Measurements from ENCODE around the gene ASPG.

The ASPG gene

DNA sequence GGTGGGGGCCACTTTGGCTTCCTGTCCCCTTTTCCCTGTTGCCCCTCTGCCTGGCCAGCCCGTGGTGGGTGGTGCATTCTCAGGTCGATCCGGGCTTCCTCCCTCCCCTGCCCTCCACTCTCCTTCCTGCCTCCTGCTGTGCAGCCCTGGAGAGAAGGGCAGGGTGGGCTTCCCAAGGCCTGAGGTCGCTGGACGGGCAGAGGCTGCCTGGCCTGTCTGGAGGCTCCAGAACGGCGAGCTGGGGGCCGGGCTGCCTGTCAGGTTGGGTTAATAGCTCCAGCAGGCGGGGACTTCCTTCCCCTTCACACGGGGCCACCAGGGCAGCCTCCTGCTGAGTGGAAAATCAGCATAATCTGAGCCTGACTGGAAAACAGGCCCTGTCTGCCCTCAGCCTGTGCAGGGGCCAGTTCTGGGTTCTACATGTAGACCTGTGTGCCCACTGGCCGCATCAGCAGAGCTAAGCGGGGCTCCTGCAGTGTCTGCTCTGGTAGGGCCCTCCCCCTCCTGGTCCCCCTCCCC, 64.2 kb downstream of the ASPG start:
- TF ChIP-seq, protein P1, sequence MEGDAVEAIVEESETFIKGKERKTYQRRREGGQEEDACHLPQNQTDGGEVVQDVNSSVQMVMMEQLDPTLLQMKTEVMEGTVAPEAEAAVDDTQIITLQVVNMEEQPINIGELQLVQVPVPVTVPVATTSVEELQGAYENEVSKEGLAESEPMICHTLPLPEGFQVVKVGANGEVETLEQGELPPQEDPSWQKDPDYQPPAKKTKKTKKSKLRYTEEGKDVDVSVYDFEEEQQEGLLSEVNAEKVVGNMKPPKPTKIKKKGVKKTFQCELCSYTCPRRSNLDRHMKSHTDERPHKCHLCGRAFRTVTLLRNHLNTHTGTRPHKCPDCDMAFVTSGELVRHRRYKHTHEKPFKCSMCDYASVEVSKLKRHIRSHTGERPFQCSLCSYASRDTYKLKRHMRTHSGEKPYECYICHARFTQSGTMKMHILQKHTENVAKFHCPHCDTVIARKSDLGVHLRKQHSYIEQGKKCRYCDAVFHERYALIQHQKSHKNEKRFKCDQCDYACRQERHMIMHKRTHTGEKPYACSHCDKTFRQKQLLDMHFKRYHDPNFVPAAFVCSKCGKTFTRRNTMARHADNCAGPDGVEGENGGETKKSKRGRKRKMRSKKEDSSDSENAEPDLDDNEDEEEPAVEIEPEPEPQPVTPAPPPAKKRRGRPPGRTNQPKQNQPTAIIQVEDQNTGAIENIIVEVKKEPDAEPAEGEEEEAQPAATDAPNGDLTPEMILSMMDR (IDR thresholded peaks at IDR 0.05): no peak

DNA sequence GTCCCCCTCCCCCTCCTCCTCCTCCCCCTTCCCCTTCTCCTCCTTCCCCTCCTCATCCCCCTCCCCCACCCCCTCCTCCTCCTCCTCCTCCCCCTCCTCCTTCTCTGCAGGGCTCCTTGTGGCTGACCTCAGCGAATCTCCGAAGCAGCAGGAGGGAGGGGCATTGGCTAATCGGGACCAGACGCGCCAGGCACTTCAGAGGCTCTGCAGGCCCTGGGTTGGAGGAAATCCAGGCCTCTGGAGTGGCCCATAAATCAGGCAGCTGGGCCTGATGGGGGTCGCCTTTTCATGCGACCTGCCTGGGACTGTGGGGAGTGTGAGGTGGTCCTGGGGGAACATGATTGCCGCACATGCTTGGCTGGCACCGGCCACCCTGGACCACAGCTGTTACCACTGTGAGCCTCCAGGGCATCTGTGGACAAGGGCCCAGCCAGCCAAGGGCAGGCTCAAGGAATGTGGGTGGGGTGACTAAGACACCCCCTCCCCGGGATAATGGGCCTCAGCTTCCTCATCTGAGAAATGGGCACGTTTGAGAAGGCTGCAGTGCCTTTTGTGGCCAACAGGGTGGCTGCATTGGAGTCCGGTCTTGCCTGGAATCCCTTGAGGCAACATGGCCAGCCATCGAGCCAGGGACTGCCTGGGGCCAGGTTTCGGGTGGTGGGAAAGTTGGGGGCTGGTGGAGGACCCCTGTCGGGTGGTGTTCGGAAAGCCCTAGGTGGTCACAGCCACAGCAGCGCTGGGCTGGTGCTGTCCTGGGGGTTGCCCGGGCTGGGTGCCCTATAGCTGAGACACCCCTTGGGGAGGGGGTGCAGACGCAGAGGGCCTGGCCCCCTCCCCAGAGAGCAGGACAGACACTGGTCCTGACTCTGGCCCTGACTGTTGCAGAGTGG, 64.9 kb downstream of the ASPG start:
- TF ChIP-seq, protein P1 (IDR thresholded peaks at IDR 0.05): peak; percentile 19; the same call in 1 of the 2 replicates

DNA sequence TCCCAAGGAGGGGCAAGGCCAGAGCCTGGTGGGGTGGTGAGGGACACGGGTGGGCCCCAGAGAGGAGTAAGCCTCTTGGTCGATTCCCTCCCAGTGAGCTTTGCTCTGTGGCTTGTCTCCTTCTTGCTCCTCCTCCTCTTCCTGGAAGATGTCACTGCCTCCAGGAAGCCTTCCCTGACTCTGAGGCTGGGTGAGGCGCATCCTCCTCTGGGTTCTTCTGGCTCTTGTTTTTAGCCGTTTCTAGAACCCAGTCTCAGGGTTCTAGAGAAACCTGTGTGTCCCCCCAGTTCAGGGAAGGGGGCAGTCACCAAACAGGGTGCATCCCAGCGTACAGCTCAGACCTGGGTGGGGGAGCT, 65.5 kb downstream of the ASPG start:
- TF ChIP-seq, protein P1 (IDR thresholded peaks at IDR 0.05): no peak

DNA sequence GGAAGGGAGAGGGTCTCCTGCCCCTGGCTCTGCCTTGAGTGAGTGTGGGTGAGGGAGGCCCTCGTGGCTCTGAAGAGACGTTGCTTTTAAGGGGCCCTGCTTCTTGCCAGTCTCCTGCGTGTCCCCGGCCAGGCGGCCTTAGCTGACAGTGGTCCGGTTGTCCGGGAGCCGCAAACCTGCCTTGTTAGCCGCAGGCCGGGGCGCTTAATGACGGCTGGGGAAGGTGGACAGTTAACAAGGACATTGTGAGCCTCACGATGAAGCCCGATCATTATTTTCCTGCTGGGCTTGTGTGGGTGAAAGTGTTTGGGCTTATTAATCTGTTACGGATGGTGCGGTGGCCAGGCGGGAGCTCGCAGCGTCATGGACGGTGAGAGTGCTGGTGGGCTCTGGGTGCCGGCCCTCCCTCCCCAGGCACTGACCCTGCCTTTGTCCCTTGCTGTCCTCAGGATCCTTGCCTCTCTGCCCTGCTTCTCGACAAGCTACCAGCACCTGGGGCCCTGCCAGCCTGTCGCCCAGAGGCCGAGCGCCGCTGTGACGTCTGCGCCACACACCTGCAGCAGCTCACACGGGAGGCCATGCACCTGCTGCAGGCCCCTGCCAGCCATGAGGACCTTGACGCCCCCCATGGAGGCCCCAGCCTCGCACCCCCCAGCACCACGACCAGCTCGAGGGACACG, 66.2 kb downstream of the ASPG start:
- TF ChIP-seq, protein P1 (IDR thresholded peaks at IDR 0.05): no peak

DNA sequence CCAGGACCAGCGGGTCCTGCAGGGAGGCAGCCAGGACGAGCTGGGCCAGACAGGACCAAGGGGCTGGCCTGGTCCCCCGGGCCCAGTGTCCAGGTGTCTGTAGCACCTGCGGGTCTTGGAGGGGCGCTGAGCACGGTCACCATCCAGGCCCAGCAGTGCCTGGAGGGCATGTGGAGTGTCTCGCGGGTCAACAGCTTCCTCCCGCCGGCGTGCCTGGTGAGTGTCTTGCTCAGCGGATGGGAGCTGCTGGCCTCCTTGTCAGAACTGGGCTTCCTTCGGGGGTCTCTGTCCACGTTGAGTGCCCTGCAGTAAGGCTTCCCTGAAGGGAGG, 66.7 kb downstream of the ASPG start:
- TF ChIP-seq, protein P1 (IDR thresholded peaks at IDR 0.05): no peak

DNA sequence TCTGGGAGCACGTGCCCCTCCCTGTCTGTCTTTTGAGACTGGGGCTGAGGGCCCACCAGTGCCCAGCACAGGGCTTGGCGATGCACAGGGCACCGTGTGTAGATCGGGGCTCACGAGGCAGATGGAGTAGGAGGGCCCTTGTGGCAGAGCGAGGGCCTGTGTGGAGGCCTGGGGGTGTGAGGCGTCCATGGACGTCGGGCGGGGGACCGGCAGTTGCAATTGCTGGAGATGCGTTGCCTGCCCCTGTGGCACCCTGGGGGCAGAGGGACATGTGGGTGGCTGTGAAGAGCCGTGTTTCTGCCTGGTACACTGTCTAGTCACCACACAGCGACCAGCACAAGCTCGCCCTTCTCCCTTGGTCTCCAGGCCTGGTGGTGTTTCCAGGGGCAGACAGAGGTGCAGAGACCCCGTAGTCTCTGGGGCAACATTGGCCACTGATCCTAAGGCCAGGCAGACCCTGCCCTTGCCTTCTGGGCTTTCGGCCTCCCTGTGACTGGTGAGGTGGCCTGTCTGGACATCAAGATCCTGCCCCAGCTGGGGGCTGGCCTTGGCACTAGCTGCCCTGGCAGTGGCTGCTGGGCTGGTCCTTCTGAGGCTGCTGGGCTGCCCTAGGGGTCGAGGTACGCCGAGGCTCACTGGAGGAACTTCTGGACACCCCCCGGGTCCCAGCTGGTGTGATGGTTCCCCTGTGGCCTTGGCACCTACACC, 67.3 kb downstream of the ASPG start:
- TF ChIP-seq, protein P1 (IDR thresholded peaks at IDR 0.05): no peak

DNA sequence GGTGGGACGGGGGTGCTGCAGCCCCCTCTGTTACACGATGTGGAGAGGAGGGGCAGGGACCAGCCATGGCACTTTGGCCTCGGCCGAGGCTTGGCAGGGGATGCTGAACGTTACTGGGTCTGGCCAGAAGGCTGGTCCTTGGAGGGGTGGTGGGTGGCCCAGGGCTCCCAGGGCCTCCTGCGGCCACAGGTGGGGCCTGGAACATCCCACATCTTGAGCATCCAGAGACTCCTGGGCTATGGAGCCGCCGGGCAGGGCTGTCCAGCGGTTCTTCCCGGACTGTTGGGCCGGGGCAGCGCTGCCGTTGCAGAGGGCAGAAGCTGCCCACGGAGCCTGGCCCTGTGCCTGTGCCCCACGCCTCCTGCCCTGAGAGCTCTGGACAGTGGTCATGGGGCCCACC, 68.7 kb downstream of the ASPG start:
- TF ChIP-seq, protein P1 (IDR thresholded peaks at IDR 0.05): no peak
